ENCODE data around the gene CCDC197. TPM values are rescaled to one million over a fixed set of nuclear protein-coding genes. Genes with fewer than 3 reads are reported as not detected.
A peak's percentile ranks its signal among the peaks of the same experiment; 100 is the strongest.

Gene CCDC197
- total and polyA plus RNA-seq, 9 donors: not detected

DNA sequence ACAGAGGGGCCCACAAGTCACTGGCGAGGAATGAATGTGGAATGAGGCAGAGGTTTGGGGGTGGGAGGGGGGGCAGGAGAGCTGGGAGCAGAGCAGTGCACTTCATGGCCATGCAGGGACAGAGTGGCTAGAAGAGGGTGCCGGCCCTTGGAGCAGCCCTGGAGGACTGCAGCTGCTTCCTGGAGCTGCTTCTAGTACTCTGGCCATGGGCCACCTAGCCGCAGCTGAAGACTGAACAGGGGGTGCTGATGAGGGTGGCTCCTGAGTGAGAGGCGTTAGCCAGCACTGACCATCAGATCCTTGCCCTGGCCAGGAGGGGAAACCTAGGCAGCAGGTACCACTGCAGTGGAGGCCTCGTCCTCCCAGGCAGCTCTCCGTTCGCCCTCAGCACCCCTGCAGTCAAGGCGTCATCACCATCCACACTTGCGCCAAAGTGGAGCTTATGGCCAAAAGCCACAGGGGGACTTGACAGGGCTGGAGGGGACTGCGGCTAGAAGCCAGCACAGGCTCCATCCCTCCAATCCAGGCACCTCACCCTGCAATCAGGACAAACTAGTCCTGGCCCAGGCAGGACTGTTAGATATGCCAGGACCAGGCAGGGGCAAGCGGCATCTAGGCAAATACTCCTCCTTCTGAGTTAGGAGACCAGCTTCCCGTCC, 45.5 kb downstream of the CCDC197 start:
- intact Hi-C loops (cut with DNase I): no loop called here
- no peak for DNase-seq

DNA sequence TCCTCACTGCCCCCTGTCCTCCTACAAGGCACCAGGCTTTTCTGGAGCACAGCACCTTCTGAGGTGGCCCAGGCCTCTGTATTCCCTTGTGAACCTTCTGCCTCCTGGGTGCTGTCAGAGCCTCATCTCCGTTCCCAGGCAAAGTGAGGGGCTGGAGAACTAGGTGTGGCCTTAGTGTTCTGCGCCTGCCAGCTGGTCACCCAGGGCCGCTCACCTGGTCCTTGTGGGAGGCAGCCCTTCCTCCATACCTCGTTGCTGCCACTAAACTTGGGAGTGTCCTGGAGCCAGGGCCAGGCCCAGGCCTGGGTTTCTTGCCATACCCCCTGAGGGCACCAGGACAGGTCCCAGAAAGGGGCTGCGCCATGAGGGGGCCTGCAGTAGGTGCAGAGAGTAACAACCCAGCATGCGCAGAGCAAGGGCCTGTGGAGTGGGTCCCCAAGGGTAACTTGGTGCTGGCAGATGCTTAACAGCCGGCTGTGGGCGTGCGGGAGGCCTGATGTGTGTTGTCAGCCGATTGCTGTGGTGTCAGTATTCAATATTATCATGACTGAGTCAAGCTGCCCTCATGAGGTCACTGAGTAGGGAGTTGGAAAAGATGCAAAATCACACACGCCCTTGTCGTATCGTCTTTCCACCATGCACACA, 46.1 kb downstream of the CCDC197 start:
- Histone ChIP-seq H3K4me3 (no peak overlapping the region), H3K4me1 (ENCODE audit: insufficient read depth) (no peaks in the 10 kb centered on the region), H3K27ac (no peak overlapping the region), H3K9me3 (no peaks in the 10 kb centered on the region), H3K27me3 (no peaks in the 10 kb centered on the region), H3K36me3 (no peaks in the 10 kb centered on the region)
- intact Hi-C loops (cut with DNase I): no loop called here
- DNase-seq: peak in 1 of 5 donors; percentile 33
- TF ChIP-seq POLR2A (IDR thresholded peaks at IDR 0.05): no peak
- TF ChIP-seq, protein P1, sequence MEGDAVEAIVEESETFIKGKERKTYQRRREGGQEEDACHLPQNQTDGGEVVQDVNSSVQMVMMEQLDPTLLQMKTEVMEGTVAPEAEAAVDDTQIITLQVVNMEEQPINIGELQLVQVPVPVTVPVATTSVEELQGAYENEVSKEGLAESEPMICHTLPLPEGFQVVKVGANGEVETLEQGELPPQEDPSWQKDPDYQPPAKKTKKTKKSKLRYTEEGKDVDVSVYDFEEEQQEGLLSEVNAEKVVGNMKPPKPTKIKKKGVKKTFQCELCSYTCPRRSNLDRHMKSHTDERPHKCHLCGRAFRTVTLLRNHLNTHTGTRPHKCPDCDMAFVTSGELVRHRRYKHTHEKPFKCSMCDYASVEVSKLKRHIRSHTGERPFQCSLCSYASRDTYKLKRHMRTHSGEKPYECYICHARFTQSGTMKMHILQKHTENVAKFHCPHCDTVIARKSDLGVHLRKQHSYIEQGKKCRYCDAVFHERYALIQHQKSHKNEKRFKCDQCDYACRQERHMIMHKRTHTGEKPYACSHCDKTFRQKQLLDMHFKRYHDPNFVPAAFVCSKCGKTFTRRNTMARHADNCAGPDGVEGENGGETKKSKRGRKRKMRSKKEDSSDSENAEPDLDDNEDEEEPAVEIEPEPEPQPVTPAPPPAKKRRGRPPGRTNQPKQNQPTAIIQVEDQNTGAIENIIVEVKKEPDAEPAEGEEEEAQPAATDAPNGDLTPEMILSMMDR (IDR thresholded peaks at IDR 0.05): no peak
- no peak for TF ChIP-seq EP300 (IDR thresholded peaks at IDR 0.05)
- WGBS, 3 donors: 69 to 74% (median 71%) methylated on average over 12 to 13 of the region's 13 CpGs

More for the DNA sequence above, 45.5 kb downstream of the CCDC197 start:
- Histone ChIP-seq H3K36me3 (no peaks in the 10 kb centered on the region), H3K4me3 (no peak overlapping the region), H3K4me1 (ENCODE audit: insufficient read depth) (no peaks in the 10 kb centered on the region), H3K27me3 (no peaks in the 10 kb centered on the region), H3K27ac (no peak overlapping the region), H3K9me3 (no peaks in the 10 kb centered on the region)
- TF ChIP-seq, protein P1 (IDR thresholded peaks at IDR 0.05): no peak
- TF ChIP-seq POLR2A (IDR thresholded peaks at IDR 0.05) (no peak), EP300 (IDR thresholded peaks at IDR 0.05) (no peak)
- whole genome bisulfite sequencing, 3 donors: 67 to 79% (median 68%) methylated on average over 12 of the region's 12 CpGs

DNA sequence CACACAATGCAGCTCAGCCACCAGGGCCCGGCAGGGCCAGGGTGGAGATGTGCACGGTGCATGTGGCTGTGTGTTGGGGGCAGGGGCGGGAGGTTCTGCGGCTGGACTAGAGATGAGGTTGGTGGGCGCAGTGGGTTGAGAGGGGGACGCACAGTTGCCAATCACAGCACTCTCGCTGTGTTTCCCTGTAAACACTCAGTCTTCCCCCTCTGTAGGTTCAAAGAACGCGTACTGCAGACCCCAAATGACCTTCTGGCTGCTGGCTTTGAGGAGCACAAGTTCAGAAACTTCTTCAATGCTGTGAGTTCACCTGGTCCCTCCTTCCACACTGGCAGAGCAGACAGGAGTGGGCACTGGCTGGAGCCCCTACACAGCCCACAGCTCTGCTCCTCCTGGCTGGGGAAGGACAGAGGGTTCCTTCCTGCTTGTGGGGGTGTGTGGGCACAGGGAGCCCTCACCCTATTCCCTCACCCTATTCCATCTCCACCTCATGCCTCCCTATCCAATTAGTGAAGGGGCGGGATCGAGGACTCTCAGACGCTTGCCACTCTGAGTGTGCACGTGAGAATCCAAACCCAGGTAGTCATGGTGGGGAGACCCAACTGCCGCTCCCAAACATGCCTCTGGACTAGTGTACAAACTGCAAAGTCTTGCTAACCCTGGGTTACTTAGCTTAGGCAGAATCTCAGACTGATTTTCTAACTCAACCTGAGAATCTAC, 46.8 kb downstream of the CCDC197 start:
- Histone ChIP-seq H3K4me1 (ENCODE audit: insufficient read depth) (no peaks in the 10 kb centered on the region), H3K27ac (no peak overlapping the region), H3K27me3 (no peaks in the 10 kb centered on the region), H3K36me3 (no peaks in the 10 kb centered on the region), H3K9me3 (no peaks in the 10 kb centered on the region), H3K4me3 (no peak overlapping the region)
- DNase-seq: peak in 1 of 5 donors; percentile 25
- TF ChIP-seq EP300 (IDR thresholded peaks at IDR 0.05) (no peak), POLR2A (IDR thresholded peaks at IDR 0.05) (no peak)
- TF ChIP-seq, protein P1 (IDR thresholded peaks at IDR 0.05): no peak
- intact Hi-C loops (cut with DNase I): no loop called here
- 87 to 90% (median 89%) methylated on average over 14 of the region's 14 CpGs for WGBS, 3 donors

DNA sequence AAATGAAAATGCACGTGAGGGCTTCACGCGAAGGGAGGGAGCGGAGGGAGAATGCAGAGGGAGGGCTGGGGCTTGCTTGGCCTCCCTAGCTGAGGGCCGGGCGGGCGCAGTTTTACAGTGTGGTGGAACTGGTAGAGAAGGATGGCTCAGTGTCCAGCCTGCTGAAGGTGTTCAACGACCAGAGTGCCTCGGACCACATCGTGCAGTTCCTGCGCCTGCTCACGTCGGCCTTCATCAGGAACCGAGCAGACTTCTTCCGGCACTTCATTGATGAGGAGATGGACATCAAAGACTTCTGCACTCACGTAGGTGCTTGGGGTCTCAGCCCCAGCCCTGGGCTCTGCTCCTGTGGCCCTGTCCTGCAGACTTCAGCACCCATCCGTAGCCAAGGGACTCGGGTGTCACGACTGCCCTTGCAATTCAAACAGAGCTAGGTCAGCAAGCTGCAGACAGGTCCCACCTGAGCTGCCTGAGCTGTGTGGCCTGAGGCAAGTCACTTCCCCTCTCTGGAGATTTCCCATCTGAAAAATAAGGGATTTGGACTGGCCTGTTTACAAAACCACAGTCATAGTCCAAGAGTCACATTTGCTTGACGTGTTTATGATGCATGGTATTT, 47.5 kb downstream of the CCDC197 start:
- H3K9me3 ChIP-seq: no peaks in the 10 kb centered on the region
- no peak overlapping the region for H3K27ac ChIP-seq
- H3K4me1 ChIP-seq (ENCODE audit: insufficient read depth): no peaks in the 10 kb centered on the region
- H3K27me3 ChIP-seq: no peaks in the 10 kb centered on the region
- DNase-seq: peak in 1 of 5 donors; percentile 33
- 87 to 91% (median 89%) methylated on average over 20 of the region's 20 CpGs for WGBS, 3 donors
- intact Hi-C loops (cut with DNase I): no loop called here
- TF ChIP-seq POLR2A (IDR thresholded peaks at IDR 0.05): no peak
- TF ChIP-seq, protein P1 (IDR thresholded peaks at IDR 0.05): no peak
- no peak for TF ChIP-seq EP300 (IDR thresholded peaks at IDR 0.05)
- no peaks in the 10 kb centered on the region for H3K36me3 ChIP-seq
- no peak overlapping the region for H3K4me3 ChIP-seq

Measured in ovary (tissue), 9 donors.